Endothelial cell (in vitro differentiated cells): ENCODE data around the gene ENTPD2. TPM values are rescaled to one million over a fixed set of nuclear protein-coding genes. Genes with fewer than 3 reads are reported as not detected.

Experiments used
- DNase-seq: peaks from one replicate; pipeline ENCODE4 v3.0.0; 2021; ENCODE audit warnings: low spot score
- H3K27ac Mint-ChIP-seq: one replicate; pipeline ENCODE4 v1.8.0; 2021; ENCODE audit warnings: mixed read lengths, inconsistent platforms; ENCODE audit not compliant: unreplicated experiment
- H3K27me3 Mint-ChIP-seq: one replicate; pipeline ENCODE4 v1.8.0; 2021; ENCODE audit warnings: mild to moderate bottlenecking, moderate library complexity, mixed read lengths, inconsistent platforms; ENCODE audit not compliant: unreplicated experiment
- H3K36me3 Mint-ChIP-seq: one replicate; pipeline ENCODE4 v1.8.0; 2021; ENCODE audit warnings: mild to moderate bottlenecking, low read depth, mixed read lengths, inconsistent platforms; ENCODE audit not compliant: unreplicated experiment
- H3K4me1 Mint-ChIP-seq: one replicate; pipeline ENCODE4 v1.8.0; 2021; ENCODE audit warnings: mild to moderate bottlenecking, mixed read lengths, inconsistent platforms; ENCODE audit not compliant: unreplicated experiment
- H3K4me3 Mint-ChIP-seq: one replicate; pipeline ENCODE4 v1.8.0; 2021; ENCODE audit warnings: mild to moderate bottlenecking, mixed read lengths, inconsistent platforms; ENCODE audit not compliant: unreplicated experiment
- H3K9me3 Mint-ChIP-seq: one replicate; pipeline ENCODE4 v1.8.0; 2021; ENCODE audit warnings: mixed read lengths, inconsistent platforms; ENCODE audit not compliant: unreplicated experiment
- total RNA-seq: library from RNA; stranded (reverse); fragmentation: NEBNext Ultra II Directional; extraction: Animal tissue kit (Norgen Biotek cat#: 25700); gene quantifications from one replicate; pipeline ENCODE4 v1.2.1, GENCODE V29; 2021; ENCODE audit not compliant: unreplicated experiment
- TF ChIP-seq, protein P1 (sequence below): fragments of 200-600 bp; sonication (generic); IDR thresholded peaks from one replicate; pipeline ENCODE4 v1.5.0; 2021; ENCODE audit warnings: antibody characterized with exemption; ENCODE audit not compliant: unreplicated experiment

Gene ENTPD2
- total RNA-seq, 1 donor from 2014 or later = 55.6 TPM

DNA sequence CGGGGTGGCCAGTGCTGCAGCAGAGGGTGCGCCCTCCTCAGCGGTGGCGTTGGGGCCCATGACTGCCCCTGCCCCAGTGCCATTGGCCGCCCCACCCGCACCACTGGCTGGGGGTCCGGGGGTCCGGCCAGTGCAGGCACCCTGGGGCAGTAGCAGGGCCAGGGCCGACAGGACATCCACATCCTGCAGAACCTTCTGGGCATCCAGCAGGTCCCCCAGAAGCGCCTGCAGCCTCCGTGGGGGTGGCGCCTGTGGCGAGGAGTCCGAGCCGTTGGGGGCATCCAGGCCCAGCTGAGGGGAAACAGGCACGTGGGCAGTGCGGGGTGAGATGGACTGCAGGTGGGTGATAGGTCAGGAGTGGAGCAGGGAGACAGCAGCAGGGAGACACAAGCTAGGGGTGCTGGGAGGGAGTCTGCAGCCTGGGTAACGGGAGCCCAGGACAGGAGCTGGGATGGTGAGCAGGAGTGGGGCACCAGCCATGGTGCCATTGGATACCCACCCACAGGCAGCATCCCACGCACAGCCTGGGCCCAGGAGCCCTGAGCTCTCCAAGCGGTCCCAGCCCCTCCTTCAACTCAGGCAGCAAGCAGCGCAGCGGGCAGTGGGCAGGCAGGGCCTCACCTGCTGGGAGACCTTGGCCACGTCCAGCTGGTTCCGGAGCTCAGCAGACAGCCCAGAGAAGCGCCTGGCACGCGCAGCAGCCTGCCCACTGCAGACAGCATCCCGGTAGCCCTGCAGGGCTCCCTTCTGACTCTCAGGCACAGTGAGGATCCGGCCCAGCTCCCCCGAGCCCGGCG lies 32.9 kb downstream of the ENTPD2 start:
- DNase-seq = no peak
- Mint-ChIP-seq H3K4me3 (no peak overlapping the region), H3K9me3 (no peaks in the 10 kb centered on the region), H3K27me3 (peaks cover 5% of the 10 kb centered on the region), H3K27ac (no peak overlapping the region), H3K36me3 (no peaks in the 10 kb centered on the region), H3K4me1 (no peaks in the 10 kb centered on the region)
- TF ChIP-seq, protein P1, sequence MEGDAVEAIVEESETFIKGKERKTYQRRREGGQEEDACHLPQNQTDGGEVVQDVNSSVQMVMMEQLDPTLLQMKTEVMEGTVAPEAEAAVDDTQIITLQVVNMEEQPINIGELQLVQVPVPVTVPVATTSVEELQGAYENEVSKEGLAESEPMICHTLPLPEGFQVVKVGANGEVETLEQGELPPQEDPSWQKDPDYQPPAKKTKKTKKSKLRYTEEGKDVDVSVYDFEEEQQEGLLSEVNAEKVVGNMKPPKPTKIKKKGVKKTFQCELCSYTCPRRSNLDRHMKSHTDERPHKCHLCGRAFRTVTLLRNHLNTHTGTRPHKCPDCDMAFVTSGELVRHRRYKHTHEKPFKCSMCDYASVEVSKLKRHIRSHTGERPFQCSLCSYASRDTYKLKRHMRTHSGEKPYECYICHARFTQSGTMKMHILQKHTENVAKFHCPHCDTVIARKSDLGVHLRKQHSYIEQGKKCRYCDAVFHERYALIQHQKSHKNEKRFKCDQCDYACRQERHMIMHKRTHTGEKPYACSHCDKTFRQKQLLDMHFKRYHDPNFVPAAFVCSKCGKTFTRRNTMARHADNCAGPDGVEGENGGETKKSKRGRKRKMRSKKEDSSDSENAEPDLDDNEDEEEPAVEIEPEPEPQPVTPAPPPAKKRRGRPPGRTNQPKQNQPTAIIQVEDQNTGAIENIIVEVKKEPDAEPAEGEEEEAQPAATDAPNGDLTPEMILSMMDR = no peak

DNA sequence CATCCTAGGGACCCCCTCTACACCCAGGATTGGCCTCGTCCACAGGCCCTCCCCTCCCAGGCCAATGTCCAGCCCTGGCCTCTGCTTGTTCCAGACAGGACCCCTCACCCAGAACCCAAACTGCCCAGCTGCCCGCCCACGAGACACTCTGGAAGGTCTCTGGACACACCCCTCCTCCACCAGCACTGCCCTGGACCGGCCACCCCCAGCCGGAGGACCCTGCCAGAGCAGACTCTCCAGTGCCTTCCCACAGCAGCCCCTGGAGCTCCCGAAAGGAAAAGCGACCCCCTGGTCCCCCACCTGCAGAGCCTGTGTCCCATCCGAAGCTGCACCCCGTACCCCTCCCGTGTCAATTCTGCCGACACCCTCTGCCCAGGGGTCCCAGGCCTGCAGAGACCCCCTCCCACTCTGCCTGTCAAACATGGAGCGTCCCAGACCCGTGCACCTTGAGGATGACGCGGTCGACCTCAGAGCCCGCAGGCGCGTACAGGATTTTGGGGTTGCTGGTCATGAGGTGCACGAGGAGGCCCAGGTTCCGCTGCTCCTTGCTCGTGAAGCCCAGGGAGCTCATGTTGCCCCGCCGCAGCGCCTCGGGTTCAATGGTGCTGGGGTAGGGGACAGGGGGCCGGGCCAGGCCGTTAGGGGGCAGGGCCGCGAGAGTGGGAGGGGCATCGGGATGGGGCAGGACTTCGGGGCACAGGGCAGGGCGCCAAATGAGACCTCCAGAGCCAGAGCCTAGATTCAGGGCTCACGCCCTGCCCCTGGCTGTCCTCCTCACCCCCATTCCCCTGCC lies 33.8 kb downstream of the ENTPD2 start:
- TF ChIP-seq, protein P1 = no peak
- Mint-ChIP-seq H3K27ac (no peak overlapping the region), H3K4me3 (no peak overlapping the region), H3K4me1 (no peaks in the 10 kb centered on the region), H3K36me3 (no peaks in the 10 kb centered on the region), H3K9me3 (no peaks in the 10 kb centered on the region), H3K27me3 (peaks cover 5% of the 10 kb centered on the region)
- DNase-seq = no peak

DNA sequence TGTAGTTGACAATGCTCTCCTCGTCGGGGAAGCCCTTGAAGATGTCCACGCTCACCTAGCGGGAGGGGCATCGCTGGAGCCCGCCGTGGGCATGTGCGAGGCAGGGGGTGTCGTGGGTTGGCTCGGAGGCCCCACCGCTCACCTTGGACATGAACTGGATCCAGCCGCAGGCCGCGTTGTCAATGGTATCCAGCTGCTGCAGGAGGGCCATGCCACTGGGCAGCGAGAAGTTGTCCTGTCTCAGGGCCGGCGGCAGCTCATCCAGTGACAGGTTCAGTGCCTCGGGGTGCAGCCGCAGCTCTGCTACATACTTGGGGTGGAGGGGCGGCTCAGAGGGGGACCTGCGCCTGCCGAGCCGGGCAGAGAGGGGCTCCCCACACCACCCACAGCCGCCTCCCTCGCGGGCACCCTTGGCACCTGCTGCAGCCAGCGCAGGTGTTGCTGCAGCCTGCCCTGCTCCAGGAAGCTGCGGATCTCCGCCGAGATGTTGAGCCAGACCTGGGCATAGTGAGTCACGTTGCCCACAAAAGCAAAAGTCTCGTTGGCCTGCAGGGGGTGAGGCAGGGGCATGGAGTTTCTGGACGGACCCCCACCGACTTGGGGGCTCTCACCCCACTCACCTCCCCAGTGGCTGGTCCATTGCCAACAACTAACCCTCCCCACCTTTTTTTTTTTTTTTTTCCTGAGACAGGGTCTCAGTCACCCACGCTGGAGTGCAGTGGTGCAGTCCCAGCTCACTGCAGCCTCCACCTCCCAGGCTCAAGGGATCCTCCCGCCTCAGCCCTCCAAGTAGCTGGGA lies 34.9 kb downstream of the ENTPD2 start:
- no peaks in the 10 kb centered on the region for H3K36me3 Mint-ChIP-seq
- no peak overlapping the region for H3K27ac Mint-ChIP-seq
- H3K4me3 Mint-ChIP-seq = no peak overlapping the region
- TF ChIP-seq, protein P1 = no peak
- peaks cover 5% of the 10 kb centered on the region for H3K27me3 Mint-ChIP-seq
- no peak for DNase-seq
- H3K4me1 Mint-ChIP-seq = no peaks in the 10 kb centered on the region
- H3K9me3 Mint-ChIP-seq = no peaks in the 10 kb centered on the region

DNA sequence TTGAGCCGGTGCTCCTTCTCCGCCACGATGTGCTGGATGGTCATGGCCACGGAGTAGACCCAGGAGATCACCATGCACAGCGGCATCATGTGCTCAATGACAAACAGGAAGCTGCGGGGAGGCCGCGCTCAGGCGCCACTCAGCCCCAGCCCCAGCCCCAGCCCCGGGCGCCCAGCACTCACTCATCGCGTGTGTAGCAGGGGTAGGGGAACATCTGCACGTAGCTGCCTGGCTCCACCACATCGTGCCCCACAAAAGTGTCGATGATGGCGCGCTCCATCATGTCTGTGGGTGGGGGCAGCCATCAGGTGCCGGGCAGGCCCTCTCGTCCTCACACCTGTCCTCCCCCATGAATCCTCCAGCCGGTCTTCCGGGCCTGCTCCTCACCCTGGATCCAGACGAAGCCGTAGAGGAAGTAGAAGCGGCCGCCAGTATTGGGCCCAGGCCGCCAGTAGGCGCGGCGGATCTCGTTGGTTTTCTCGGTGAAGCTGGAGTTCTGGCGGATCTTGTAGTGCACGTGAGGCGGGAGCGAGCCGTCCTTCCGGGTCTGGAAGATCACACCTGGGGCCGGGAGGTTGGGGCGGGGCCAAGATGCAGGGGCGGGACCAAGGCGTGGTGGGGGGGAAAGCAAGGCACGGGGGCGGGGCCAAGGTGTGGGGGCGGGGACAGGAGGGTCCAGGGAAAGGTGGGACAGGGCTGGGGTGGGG lies 35.9 kb downstream of the ENTPD2 start:
- Mint-ChIP-seq H3K36me3 (no peaks in the 10 kb centered on the region), H3K9me3 (no peaks in the 10 kb centered on the region), H3K27me3 (peaks cover 4% of the 10 kb centered on the region), H3K4me3 (no peak overlapping the region), H3K4me1 (no peaks in the 10 kb centered on the region), H3K27ac (no peak overlapping the region)
- TF ChIP-seq, protein P1 = no peak
- no peak for DNase-seq
